GM18498 (cell line): ENCODE results near the gene SMC4.
"Not testable (repeated sequence)": the region's sequence is repeated elsewhere in the genome, so short reads cannot be mapped to it uniquely, and the experiment has no call there.

Experiments used
- ATAC-seq: cut with Tn5 transposase; IDR thresholded peaks from one replicate; pipeline ENCODE4 v1.9.1; 2021; ENCODE audit warnings: mild to moderate bottlenecking, moderate library complexity; ENCODE audit not compliant: unreplicated experiment

The SMC4 gene

GRCh38 chr3:160399125-160400029, at the start of gene SMC4, which contains the start of gene IFT80:
SMC4 (plus strand) TSS chr3:160399650; CDS start chr3:160400827, 1,177 bp downstream.
IFT80 (minus strand) TSS chr3:160399225; CDS start chr3:160384600, 14,625 bp downstream.
- ATAC-seq: peak; percentile 94

- no peak for ATAC-seq
These were observed 43.6 kb upstream of the SMC4 start for GRCh38 chr3:160355826-160356225.

DNA sequence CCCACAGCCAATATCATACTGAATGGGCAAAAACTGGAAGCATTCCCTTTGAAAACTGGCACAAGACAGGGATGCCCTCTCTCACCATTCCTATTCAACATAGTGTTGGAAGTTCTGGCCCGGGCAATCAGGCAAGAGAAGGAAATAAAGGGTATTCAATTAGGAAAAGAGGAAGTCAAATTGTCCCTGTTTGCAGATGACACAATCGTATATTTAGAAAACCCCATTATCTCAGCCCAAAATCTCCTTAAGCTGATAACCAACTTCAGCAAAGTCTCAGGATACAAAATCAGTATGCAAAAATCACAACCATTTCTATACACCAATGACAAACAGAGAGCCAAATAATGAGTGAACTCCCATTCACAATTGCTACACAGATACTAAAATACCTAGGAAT, 36.6 kb upstream of the SMC4 start:
- ATAC-seq: not testable (repeated sequence)

DNA sequence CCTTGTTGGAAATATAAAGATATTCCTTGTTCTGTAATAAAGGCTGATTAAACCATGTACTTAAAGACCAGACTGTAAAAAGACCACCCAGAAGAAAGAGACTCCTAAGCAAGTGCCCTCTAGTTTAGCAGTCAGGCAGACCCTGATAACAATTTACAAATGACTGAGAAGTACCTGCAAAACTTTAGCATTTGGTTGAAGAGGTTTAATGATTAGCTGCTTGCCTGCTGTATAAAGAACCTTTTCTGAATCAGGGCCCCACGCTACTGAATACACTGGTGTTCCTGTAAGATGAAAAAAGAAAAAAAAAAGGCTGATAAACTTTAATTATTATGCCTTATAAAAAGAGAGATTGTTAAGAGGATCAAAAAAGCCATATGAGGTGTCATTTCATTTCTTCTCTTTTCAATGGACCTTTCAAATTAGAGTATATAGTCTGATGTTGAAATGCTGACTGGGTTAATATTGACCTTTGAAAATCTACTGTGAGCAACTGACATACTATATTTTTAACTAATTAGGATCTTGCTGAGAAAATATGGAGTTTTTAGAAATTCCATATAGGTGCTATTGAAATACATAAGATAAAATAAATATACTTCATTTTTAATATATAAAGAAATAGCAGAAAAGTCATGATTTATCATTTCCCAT, 33.5 kb upstream of the SMC4 start:
- no peak for ATAC-seq

DNA sequence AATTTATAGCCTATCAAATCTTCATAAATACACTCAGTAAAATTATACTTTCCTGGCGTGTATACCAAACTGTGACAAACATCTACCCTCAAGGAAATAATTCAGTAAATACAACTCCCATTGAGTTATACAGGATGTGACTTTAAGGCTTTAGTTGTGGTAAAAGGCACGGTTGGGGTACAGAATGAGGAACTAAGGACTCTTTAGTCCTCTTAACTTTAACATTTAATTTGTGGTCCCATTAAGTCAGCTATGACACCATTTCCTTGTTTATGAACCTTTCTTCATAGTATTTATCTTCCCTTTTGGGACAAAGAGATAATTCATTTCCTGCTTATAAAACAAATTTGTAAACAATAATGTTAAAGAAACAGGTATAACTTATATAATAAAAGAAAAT, 30.6 kb upstream of the SMC4 start:
- peak; percentile 76 for ATAC-seq

DNA sequence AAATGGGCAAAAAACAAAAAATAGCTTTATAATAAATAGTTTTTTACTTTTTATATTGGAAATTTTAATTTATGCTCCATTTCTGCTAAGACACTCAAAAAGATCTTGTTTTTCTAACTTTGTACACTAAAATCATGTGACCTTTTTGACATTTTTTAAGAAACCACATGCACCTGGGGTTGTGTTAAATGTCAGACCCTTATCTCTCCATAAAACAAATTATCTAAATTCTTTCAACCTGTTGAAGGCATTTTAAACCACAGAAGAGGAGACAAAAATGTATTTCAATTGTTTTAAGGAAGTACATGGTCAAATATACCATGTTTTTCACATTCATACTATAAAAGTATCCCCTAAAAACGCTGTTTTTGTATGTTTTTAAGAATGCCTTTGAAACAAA, 29.7 kb upstream of the SMC4 start:
- no peak for ATAC-seq

- no peak for ATAC-seq
These were observed 28.2 kb upstream of the SMC4 start for GRCh38 chr3:160370987-160371857.

DNA sequence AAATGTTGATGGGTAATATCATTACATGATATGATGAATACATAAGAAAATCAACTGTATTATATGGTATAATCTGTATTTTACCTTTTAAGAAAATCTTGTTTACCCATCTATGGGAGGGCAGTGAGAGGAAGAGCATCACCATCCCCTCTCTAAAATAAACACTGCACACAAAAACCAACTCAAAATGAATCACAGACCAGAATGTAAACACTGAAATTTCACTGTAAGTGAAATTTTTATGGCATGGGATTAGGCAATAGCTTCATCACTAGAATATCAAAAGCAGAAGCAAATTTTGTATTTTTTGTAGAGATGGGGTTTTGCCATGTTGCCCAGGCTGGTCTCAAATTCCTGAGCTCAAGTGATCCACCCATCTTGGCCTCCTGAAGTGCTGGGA, 26.7 kb upstream of the SMC4 start:
- no peak for ATAC-seq

GRCh38 chr3:160373655-160374054, 25.8 kb upstream of the SMC4 start:
- ATAC-seq: no peak

GRCh38 chr3:160374472-160374871, 25.0 kb upstream of the SMC4 start:
- ATAC-seq: no peak

DNA sequence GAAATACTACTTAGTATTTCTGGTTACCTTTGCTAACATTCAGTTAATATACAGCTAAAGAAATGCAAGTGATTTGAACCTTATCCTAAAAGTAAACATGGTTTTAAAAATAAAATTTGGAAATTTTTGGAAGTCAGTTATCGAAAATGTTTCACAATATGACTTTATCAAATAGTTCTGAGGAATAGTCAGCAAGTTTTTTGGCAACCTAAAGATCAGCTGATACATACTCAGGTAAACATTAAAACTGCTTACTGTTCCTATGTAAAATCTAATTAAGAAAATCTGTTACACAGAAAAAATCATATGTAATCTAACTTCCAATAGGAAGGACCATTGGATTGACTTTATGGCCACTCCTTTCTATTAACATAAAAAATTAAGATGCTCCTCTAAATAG, 24.5 kb upstream of the SMC4 start:
- no peak for ATAC-seq

- no peak for ATAC-seq
These were observed 22.8 kb upstream of the SMC4 start for GRCh38 chr3:160376681-160377080.

- no peak for ATAC-seq
These were observed 20.9 kb upstream of the SMC4 start for GRCh38 chr3:160378331-160379109.

DNA sequence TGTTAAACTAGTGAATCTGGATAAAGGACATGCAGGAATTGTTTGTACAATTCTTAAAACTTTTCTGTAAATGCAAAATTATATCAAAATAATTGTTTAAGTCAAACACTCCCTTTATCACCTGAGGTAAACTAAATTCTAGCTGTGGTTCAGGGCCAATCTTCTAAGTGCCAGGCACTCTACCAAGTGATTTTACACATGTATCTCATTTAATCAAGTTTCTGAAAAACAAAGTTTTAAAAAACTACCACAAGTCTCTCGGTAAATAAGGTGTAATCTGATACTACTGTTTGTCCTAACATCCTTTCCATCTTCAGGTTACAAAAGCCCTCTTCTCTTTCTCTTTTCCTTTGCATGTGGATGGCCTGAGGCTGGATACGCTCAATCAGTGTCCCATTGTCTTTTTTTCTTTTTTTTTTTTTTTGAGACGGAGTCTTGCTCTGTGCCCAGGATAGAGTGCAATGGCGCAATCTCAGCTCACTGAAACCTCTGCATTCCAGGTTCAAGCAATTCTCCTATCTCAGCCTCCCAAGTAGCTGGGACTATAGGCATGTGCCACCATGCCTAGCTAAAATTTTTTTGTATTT, 19.7 kb upstream of the SMC4 start:
- ATAC-seq: no peak

DNA sequence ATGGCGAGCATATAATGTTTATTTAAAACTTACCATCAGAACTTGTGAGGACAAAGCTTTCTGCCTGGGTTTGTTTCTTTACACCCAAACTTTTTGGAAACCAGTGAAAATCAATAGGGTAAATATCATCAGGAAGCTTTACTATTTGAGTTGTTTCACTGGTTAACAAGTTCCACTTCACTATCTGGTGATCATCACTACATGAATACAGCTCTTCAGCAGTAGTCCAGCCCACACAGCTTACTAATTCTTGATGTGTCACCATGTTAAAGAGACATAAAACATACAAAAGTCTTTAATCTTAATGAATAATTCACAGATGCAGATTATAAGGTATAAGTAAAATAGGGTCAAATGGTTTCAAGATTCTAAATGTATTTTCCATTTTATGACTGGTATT, 18.0 kb upstream of the SMC4 start:
- ATAC-seq: no peak

GRCh38 chr3:160384639-160385318, 14.7 kb upstream of the SMC4 start:
- ATAC-seq: no peak

GRCh38 chr3:160390565-160391138, 8.8 kb upstream of the SMC4 start:
- no peak for ATAC-seq

- no peak for ATAC-seq
These were observed 6.7 kb upstream of the SMC4 start for GRCh38 chr3:160392798-160393197.

- ATAC-seq: no peak
These were observed 6.0 kb upstream of the SMC4 start for GRCh38 chr3:160393346-160394008.
